Sigmoid colon (tissue), 4 donors: ENCODE results near the gene CLBA1.

Experiments
- POLR2AphosphoS5 ChIP-seq, 4 donors: sonication (generic); formaldehyde crosslinking; IDR thresholded peaks; one replicate each; pipeline ENCODE4 v1.6.1; 2017; ENCODE audit warnings: antibody characterized with exemption in 4 of 4
- TF ChIP-seq, protein P1 (sequence below), 4 experiments: fragments of 450-650 bp in 3 of 4; fragments of 200-600 bp in 1 of 4; IDR thresholded peaks; one replicate each; pipeline ENCODE4 v1.5.1; 2016 to 2019; ENCODE audit warnings: antibody characterized with exemption in 4 of 4, mild to moderate bottlenecking in 3 of 4, moderate library complexity in 2 of 4

DNA sequence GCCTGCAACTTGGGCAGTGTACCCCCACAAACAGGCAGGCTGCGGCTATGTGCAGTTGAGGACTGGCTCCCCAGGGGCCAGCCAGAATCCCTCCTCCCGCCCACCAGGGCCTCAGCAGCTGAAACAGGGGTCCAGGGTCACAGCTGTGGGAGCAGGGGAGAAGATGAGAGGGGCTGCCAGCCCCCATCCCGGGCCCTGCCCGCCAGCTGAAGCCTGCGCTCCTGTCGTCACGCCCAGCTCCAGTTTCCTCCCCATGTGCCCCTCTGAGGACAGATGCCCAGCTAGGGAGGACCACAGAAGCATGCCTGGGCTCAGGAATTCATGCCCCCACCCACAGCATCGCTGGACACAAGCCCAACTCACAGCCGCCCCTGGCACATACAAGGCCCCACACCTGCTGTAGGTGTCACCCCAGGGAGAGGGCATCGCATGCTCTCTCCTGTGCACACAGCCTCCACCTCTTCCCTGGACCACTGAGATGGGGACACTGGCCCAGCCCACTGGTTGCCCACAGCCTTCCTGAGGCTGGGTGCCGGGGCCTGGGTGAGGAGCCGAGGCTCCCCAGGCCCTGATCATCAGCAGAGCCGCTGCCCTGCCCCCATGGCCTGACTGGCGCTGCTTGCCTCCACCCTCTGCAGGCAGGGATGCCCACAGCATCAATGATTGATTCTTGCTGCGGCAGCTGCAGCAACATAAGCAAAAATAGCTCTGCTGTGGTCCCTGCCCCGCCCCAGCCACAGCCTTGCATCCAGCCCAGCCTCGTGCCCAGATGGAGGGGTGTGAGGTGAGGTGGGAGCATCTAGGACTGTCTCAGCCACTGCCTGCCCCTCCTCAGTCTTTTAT lies 3.7 kb upstream of the CLBA1 start:
- TF ChIP-seq, protein P1, sequence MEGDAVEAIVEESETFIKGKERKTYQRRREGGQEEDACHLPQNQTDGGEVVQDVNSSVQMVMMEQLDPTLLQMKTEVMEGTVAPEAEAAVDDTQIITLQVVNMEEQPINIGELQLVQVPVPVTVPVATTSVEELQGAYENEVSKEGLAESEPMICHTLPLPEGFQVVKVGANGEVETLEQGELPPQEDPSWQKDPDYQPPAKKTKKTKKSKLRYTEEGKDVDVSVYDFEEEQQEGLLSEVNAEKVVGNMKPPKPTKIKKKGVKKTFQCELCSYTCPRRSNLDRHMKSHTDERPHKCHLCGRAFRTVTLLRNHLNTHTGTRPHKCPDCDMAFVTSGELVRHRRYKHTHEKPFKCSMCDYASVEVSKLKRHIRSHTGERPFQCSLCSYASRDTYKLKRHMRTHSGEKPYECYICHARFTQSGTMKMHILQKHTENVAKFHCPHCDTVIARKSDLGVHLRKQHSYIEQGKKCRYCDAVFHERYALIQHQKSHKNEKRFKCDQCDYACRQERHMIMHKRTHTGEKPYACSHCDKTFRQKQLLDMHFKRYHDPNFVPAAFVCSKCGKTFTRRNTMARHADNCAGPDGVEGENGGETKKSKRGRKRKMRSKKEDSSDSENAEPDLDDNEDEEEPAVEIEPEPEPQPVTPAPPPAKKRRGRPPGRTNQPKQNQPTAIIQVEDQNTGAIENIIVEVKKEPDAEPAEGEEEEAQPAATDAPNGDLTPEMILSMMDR (IDR thresholded peaks at IDR 0.05) = no peak
- no peak for TF ChIP-seq POLR2AphosphoS5 (IDR thresholded peaks at IDR 0.05)
